Inflammatory macrophage treated with lipopolysaccharide for 4 hours (primary cell): ENCODE results near the gene PLEKHB1.
"Not testable (repeated sequence)": the region's sequence is repeated elsewhere in the genome, so short reads cannot be mapped to it uniquely, and the experiment has no call there.

Source experiments
- DNase-seq: peaks from one replicate; pipeline ENCODE4 v3.0.0-alpha.2; 2020

PLEKHB1 gene

GRCh38 chr11:73648571-73649046, 2.2 kb downstream of the PLEKHB1 start:
- DNase-seq: no peak

DNA sequence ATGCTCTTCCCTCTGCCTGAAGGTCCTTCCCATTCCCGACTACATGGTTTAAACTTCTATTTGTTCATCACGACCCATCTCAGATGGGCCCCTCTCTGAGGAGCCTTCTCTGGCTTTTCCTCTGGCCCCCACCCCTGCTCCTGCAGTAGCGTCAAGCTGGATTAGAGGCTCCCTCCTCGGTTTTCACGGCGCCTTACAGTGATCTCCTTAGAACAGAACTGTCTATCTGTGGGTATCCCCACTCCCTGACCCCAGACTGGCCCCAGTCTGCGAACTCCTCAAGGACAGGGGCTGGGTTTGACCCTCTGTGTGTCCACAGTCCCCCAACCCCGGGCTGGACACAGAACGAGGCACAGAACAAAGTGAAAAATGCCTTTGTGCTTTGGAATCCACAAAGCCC, 2.8 kb downstream of the PLEKHB1 start:
- no peak for DNase-seq

DNA sequence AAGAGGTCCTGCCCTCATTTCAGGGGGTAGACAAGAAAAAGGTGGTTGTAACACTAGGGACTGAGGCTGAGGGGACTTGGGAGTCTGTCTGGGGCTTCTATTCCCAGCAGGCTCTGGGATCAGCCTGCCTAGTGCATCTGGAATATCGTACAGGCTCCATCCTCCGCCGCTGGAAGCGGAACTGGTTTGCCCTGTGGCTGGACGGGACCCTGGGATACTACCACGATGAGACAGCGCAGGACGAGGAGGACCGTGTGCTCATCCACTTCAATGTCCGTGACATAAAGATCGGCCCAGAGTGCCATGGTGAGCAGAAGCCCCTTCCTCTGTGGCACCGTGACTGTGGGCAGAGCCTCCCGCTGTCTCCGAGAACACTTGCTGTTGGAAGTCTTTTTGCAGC, 4.0 kb downstream of the PLEKHB1 start:
- no peak for DNase-seq

DNA sequence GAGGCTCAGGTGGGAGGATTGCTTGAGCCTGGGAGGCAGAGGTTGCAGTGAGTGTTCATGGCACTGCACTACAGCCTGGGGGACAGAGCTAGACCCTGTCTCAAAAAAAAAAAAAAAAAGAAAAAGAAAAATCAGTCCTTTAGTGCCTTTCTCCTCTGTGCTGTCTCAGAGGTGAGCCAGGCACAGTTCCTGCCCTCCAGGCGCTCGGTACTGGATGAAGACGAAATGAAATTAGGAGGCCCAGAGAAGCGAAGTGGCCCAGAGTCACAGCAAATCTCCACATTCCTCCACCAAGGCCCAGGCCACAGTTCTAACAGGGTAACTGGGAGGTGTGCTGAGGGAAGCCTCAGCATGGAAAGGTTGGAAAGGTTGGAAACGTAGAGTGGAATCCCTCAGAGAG, 4.9 kb downstream of the PLEKHB1 start:
- DNase-seq: no peak

DNA sequence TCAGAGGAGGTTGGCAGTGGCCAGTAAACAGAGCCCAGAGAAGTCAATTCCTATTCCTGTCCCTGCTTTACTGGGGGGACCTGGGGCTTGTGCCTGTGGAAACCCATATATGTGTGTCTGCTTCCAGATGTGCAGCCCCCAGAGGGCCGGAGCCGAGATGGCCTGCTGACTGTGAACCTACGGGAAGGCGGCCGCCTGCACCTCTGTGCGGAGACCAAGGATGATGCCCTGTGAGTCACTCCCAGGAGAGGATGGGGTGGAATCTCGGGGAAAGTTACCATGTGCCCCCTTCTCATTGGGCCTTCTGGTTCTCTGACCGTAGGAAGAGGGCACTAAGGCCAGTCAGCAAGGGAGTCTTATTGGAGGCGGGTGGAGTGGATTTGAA, 5.3 kb downstream of the PLEKHB1 start:
- no peak for DNase-seq

DNA sequence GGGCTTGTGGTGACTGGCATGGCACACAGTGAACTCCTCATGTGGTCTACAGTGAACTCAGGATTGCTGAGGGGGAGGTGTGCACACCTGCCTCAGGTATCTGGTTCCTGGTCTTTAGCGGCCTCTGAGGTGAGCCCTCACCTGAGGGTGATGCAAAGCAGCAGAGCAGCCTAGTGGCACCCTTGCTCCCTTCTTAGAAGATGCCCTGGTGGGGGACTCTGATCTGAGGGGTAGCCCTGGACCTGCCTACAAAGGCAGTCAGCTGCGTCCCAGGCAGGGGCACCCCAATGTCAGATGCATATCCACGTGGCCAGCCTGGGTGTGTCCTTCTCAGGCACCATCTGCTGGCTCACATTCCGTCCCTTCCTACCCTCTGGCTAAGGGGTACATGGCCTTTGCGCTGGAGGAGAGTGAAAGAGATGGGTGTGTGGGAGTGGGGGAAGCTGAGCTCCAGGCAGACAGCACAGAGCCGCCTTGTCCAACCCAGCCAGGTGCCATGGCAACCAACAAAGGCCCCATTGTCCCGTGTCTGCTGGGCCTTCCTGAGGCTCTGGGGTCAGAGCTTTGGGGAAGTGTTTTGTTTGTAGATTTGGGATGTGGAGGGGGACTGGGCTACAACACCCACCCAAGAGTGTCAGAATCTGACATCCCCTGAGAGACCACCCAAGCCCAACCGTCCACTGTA, 5.8 kb downstream of the PLEKHB1 start:
- DNase-seq: no peak

GRCh38 chr11:73652856-73653559, 6.6 kb downstream of the PLEKHB1 start:
- DNase-seq: no peak

- no peak for DNase-seq
These were observed 7.6 kb downstream of the PLEKHB1 start for GRCh38 chr11:73653996-73654395.

GRCh38 chr11:73654482-73655021, 8.2 kb downstream of the PLEKHB1 start:
- no peak for DNase-seq

DNA sequence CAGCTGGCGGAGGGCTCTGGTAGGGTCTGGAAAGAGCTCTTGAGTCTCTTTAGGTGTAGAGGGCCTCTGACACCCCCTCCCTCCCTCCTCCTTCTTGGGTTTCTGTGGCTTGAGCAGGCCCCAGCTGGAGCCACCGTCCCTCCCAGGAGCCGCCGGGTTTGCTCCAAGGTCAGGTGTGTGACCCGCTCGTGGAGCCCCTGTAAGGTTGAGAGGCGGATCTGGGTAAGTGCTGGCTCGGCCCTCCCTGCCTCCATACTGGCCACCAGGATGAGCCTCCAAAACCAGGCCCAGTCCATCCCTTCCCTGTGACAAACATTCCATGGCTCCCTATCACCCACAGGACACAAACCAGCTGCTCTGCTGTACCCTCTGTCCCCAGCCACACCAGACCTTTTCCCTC, 9.3 kb downstream of the PLEKHB1 start:
- no peak for DNase-seq

GRCh38 chr11:73656985-73657384, 10.6 kb downstream of the PLEKHB1 start:
- DNase-seq: no peak

GRCh38 chr11:73659961-73660360, 13.6 kb downstream of the PLEKHB1 start:
- no peak for DNase-seq

DNA sequence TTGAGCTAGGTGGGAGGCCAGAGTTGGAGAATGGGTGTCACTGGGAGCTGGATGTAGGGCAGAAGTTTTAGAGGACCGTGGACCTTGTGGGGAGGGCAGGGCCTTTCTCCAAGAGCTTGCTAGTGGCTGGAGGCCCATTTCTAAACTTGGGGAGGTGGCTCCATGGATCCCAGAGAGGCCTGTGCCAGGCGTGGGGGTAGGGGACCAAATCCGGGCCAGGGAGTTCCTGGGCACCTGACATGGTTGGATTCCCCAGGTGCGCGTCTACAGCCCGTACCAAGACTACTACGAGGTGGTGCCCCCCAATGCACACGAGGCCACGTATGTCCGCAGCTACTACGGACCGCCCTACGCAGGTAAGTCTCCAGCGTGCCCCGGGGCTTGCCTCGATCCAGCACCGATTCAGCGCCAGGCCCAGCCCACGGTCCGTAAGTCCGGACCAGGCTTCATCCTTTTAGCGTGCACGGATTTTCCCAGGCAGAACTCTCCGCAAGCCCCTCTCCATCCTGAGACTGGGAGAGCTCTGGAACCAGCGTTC, 14.2 kb downstream of the PLEKHB1 start:
- no peak for DNase-seq

DNA sequence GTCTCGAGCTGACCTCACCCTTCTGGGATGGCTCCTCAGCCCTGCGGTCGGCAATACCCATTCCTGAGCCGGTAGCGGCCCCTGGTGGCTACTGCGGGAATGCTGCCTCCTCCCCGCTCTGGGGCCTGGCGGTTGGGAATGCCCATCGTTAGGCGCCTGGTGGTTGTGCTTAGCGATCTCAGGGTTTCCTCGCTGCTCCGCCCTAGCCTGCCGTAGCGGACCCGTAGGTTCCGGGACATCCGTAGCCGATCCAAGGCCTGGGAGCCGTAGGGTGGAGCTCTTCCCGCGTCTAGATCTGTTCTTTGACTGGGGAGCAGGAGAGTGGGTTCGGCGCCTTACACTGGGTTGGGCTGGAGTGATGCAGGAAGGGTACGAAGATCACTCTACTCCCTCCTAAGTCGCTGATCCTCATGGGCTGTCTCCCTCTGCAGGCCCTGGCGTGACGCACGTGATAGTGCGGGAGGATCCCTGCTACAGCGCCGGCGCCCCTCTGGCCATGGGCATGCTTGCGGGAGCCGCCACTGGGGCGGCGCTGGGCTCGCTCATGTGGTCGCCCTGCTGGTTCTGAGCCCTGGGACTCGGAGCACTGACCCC, 14.8 kb downstream of the PLEKHB1 start:
- peak; percentile 82 for DNase-seq

- DNase-seq: no peak
These were observed 16.2 kb downstream of the PLEKHB1 start for GRCh38 chr11:73662445-73663157.

GRCh38 chr11:73663604-73664495, 17.5 kb downstream of the PLEKHB1 start:
- no peak for DNase-seq

- no peak for DNase-seq
These were observed 18.5 kb downstream of the PLEKHB1 start for GRCh38 chr11:73664877-73665276.

- no peak for DNase-seq
These were observed 21.5 kb downstream of the PLEKHB1 start for GRCh38 chr11:73667891-73668290.

- DNase-seq: no peak
These were observed 24.4 kb downstream of the PLEKHB1 start for GRCh38 chr11:73670808-73671207.

- DNase-seq: no peak
These were observed 25.3 kb downstream of the PLEKHB1 start for GRCh38 chr11:73671701-73672100.

DNA sequence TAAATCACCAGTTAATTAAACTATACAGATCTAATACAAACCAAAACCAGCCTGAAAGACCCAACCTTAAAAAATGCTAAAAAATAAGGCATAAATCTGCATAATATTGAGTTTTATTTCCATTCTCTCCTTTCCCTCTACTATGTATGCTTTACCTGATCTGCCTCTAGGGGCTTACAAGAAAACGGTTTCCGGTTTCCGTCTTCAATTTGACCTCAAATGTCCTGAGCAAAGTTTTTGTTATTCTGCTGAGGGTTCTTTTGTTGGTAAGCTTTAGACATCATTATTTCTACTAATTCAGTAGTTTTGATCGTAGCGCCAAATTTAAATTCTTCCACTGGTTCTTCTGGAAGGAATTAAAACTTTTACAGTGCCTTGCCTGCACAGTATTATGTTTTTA, 30.2 kb downstream of the PLEKHB1 start:
- DNase-seq: not testable (repeated sequence)

DNA sequence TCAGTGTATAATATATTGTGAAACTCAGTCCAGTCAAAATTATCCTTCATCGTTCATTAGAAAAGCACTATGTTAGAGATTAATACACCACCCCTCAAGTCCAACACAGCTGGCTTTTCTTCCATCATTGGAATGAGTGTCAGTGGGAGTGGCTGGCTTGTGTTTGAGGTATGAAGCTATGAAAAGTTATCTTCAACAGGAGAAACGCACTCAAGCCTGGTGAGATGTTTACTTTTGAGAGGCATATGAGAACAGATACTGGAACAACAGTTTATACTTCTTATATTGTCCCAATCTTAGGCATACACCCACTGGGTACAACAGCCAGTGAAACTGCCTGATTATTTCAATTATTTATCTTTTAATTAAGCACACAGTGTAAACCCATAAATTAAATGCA, 34.3 kb downstream of the PLEKHB1 start:
- DNase-seq: no peak
